IMR-90 (cell line): ENCODE results near the gene NBPF3. TPM values are rescaled to one million over a fixed set of nuclear protein-coding genes. Genes with fewer than 3 reads are reported as not detected.

Experiments
- ATAC-seq: fragments of 200-7000 bp; cut with Tn5 transposase; 2 replicates; pipeline ENCODE4 v1.9.1; 2020; ENCODE audit warnings: low read depth, mild to moderate bottlenecking, moderate library complexity
- BruUV-seq: library from RNA; stranded (reverse); fragments of 400-500 nt; replicated peaks from 2 replicates; lab custom pipeline; 2021; lab: Mats Ljungman, UMichigan
- CTCF ChIA-PET: fragments of 300-600 bp; formaldehyde crosslinking; extraction: SDS; loops from one replicate; lab custom pipeline; 2021; ENCODE audit warnings: antibody characterized with exemption; lab: Yijun Ruan, JAX
- POLR2A ChIA-PET: fragments of 300-600 bp; sonication (Branson Sonifier 250); formaldehyde crosslinking; loops from one replicate; lab custom pipeline; 2022; ENCODE audit warnings: antibody characterized with exemption; ENCODE audit not compliant: unreplicated experiment; lab: Charles Lee
- DNase-seq: peaks from one replicate; pipeline ENCODE4 v3.0.0; 2013
- H2AFZ ChIP-seq: replicated peaks from 2 replicates; pipeline ENCODE3; 2013; ENCODE audit warnings: low read length, mild to moderate bottlenecking; ENCODE audit not compliant: poor library complexity
- H2AK5ac ChIP-seq: 2 replicates; pipeline ENCODE4 v1.6.1; 2013; ENCODE audit warnings: low read depth, low read length, inconsistent platforms
- H2AK9ac ChIP-seq: replicated peaks from 2 replicates; pipeline ENCODE3; 2013; ENCODE audit warnings: mild to moderate bottlenecking, low read depth, low read length, moderate library complexity; ENCODE audit not compliant: poor library complexity
- H2BK120ac ChIP-seq: 2 replicates; pipeline ENCODE4 v1.6.1; 2013; ENCODE audit warnings: low read depth, low read length, inconsistent platforms
- H2BK15ac ChIP-seq: 3 replicates; pipeline ENCODE4 v1.6.1; 2013; ENCODE audit warnings: low read depth, low read length, inconsistent platforms
- H2BK20ac ChIP-seq: 2 replicates; pipeline ENCODE4 v1.6.1; 2013; ENCODE audit warnings: low read depth, mild to moderate bottlenecking, inconsistent platforms, low read length, moderate library complexity
- H2BK5ac ChIP-seq: 2 replicates; pipeline ENCODE4 v1.6.1; 2013; ENCODE audit warnings: mild to moderate bottlenecking, low read depth, low read length, inconsistent platforms; ENCODE audit not compliant: poor library complexity, severe bottlenecking
- H3K14ac ChIP-seq: replicated peaks from 2 replicates; pipeline ENCODE4 v1.6.1; 2013; ENCODE audit warnings: low read depth, low read length, inconsistent platforms
- H3K18ac ChIP-seq: 2 replicates; pipeline ENCODE4 v1.6.1; 2013; ENCODE audit warnings: low read depth, low read length, control low read depth
- H3K23ac ChIP-seq: 2 replicates; pipeline ENCODE4 v1.6.1; 2013; ENCODE audit warnings: low read depth, low read length, inconsistent platforms
- H3K27ac ChIP-seq: 2 replicates; pipeline ENCODE4 v1.5.1; 2013; ENCODE audit warnings: mild to moderate bottlenecking, control low read depth, low read length; ENCODE audit not compliant: insufficient read depth
- H3K27me3 ChIP-seq: 2 replicates; pipeline ENCODE4 v1.6.1; 2013; ENCODE audit warnings: low read length; ENCODE audit not compliant: control insufficient read depth, insufficient read depth
- H3K36me3 ChIP-seq: 2 replicates; pipeline ENCODE4 v1.6.1; 2013; ENCODE audit warnings: low read length, mixed read lengths; ENCODE audit not compliant: control insufficient read depth, insufficient read depth
- H3K4ac ChIP-seq: 2 replicates; pipeline ENCODE4 v1.6.1; 2013; ENCODE audit warnings: low read depth, low read length, inconsistent platforms
- H3K4me1 ChIP-seq: 2 replicates; pipeline ENCODE4 v1.6.1; 2013; ENCODE audit warnings: low read length, mixed read lengths; ENCODE audit not compliant: control insufficient read depth, insufficient read depth
- H3K4me2 ChIP-seq: 2 replicates; pipeline ENCODE4 v1.6.1; 2013; ENCODE audit warnings: low read depth, mild to moderate bottlenecking, control low read depth, low read length, moderate library complexity
- H3K4me3 ChIP-seq: 2 replicates; pipeline ENCODE4 v1.5.1; 2013; ENCODE audit warnings: low read depth, mild to moderate bottlenecking, control low read depth, low read length, moderate library complexity; ENCODE audit not compliant: insufficient read depth
- H3K56ac ChIP-seq: 2 replicates; pipeline ENCODE4 v1.6.1; 2013; ENCODE audit warnings: low read length, inconsistent platforms; ENCODE audit not compliant: insufficient read depth; ENCODE audit errors: extremely low read depth
- H3K79me1 ChIP-seq, 2 experiments: 2 replicates each; pipeline ENCODE4 v1.6.1; 2013; ENCODE audit warnings: low read length in 2 of 2, inconsistent platforms in 1 of 2, low read depth in 1 of 2
- H3K9ac ChIP-seq: 2 replicates; pipeline ENCODE4 v1.6.1; 2013; ENCODE audit warnings: low read depth, low read length, control low read depth
- H3K9me1 ChIP-seq: 2 replicates; pipeline ENCODE4 v1.6.1; 2013; ENCODE audit warnings: low read length, inconsistent platforms; ENCODE audit not compliant: insufficient read depth
- H3K9me3 ChIP-seq: 2 replicates; pipeline ENCODE4 v1.6.1; 2013; ENCODE audit warnings: low read length; ENCODE audit not compliant: control insufficient read depth, insufficient read depth
- H4K20me1 ChIP-seq: 2 replicates; pipeline ENCODE4 v1.6.1; 2013; ENCODE audit warnings: low read length, inconsistent platforms; ENCODE audit not compliant: insufficient read depth
- H4K5ac ChIP-seq: 2 replicates; pipeline ENCODE4 v1.6.1; 2013; ENCODE audit warnings: mild to moderate bottlenecking, low read depth, low read length, control low read depth
- H4K8ac ChIP-seq, 2 experiments: 2 replicates each; pipeline ENCODE4 v1.6.1; 2013; ENCODE audit warnings: low read depth in 2 of 2, low read length in 2 of 2, control low read depth in 1 of 2, inconsistent platforms in 1 of 2
- H4K91ac ChIP-seq: 2 replicates; pipeline ENCODE4 v1.6.1; 2013; ENCODE audit warnings: low read depth, low read length, inconsistent platforms; ENCODE audit not compliant: insufficient read depth
- BHLHE40 ChIP-seq: fragments of 150-350 bp; IDR thresholded peaks from 2 replicates; pipeline ENCODE4 v1.6.1; 2016; ENCODE audit warnings: mild to moderate bottlenecking, low read depth, low read length
- CHD1 ChIP-seq: IDR thresholded peaks from 2 replicates; pipeline ENCODE4 v1.6.1; 2012; ENCODE audit warnings: low read depth, low read length, improper control_type of control experiment
- FOS ChIP-seq: fragments of 150-350 bp; IDR thresholded peaks from 2 replicates; pipeline ENCODE4 v1.6.1; 2016; ENCODE audit warnings: low read depth, low read length
- MAFK ChIP-seq: IDR thresholded peaks from 2 replicates; pipeline ENCODE4 v1.6.1; 2012; ENCODE audit warnings: low read depth, low read length, improper control_type of control experiment
- MAZ ChIP-seq: IDR thresholded peaks from 2 replicates; pipeline ENCODE4 v1.6.1; 2012; ENCODE audit warnings: low read depth, mild to moderate bottlenecking, low read length, improper control_type of control experiment, moderate library complexity, borderline replicate concordance
- NFE2L2 ChIP-seq: fragments of 150-350 bp; IDR thresholded peaks from 2 replicates; pipeline ENCODE4 v1.6.1; 2016; ENCODE audit warnings: low read depth, mild to moderate bottlenecking, low read length
- RAD21 ChIP-seq: IDR thresholded peaks from 2 replicates; pipeline ENCODE4 v1.6.1; 2012; ENCODE audit warnings: low read length, improper control_type of control experiment
- RCOR1 ChIP-seq: IDR thresholded peaks from 2 replicates; pipeline ENCODE4 v1.6.1; 2012; ENCODE audit warnings: mild to moderate bottlenecking, low read length, improper control_type of control experiment; ENCODE audit not compliant: insufficient replicate concordance
- RFX5 ChIP-seq: IDR thresholded peaks from 2 replicates; pipeline ENCODE4 v1.8.0; 2012; ENCODE audit warnings: low read depth, mild to moderate bottlenecking, low read length, moderate library complexity
- SMC3 ChIP-seq: fragments of 150-350 bp; IDR thresholded peaks from 2 replicates; pipeline ENCODE4 v1.6.1; 2016; ENCODE audit warnings: low read depth, mild to moderate bottlenecking, antibody characterized with exemption, low read length, moderate library complexity
- WGBS, 2 experiments: methylation state at CpG; one replicate each; pipeline versions ENCODE4 v1.1.5 to v1.1.7; 2013; ENCODE audit warnings: missing lambda C conversion rate in 2 of 2; ENCODE audit not compliant: insufficient read length in 1 of 2; ENCODE audit errors: extremely low coverage in 2 of 2; 5-methylcytosine and 5-hydroxymethylcytosine counted together
- dilution Hi-C: fragments of 300-500 bp; cut with HindIII; formaldehyde crosslinking; loops from one replicate; pipeline ENCODE4 v1.14.3; 2018; ENCODE audit warnings: low sequenced_read_pairs; ENCODE audit not compliant: unreplicated experiment
- in situ Hi-C: fragments of 300-500 bp; cut with MboI; formaldehyde crosslinking; loops from 3 replicates; pipeline ENCODE4 v1.14.3; 2019; ENCODE audit warnings: low sequenced_read_pairs, inconsistent platforms, mixed read lengths
- intact Hi-C: fragments of 100-400 bp; cut with micrococcal nuclease; formaldehyde crosslinking; loops from 2 replicates; pipeline ENCODE4 v1.10.0; 2022
- polyA plus RNA-seq, 3 experiments: library from polyadenylated mRNA; depleted of rRNA; stranded (reverse); fragments of >200 nt; gene quantifications; 2 replicates each; pipeline ENCODE4 v1.2.3, GENCODE V29; 2012; ENCODE audit warnings: low replicate concordance in 1 of 3
- total RNA-seq: library from RNA; depleted of rRNA; stranded (reverse); fragments of >200 nt; gene quantifications from 2 replicates; pipeline ENCODE4 v1.2.3, GENCODE V29; 2012
- TF ChIP-seq, protein P1 (sequence below): conservative IDR thresholded peaks from 2 replicates; pipeline ENCODE4 v1.5.1; 2012; ENCODE audit warnings: mild to moderate bottlenecking, low read depth, low read length, improper control_type of control experiment
- TF ChIP-seq, protein P2 (sequence below): fragments of 150-350 bp; IDR thresholded peaks from 2 replicates; pipeline ENCODE4 v1.6.1; 2017; ENCODE audit warnings: mild to moderate bottlenecking, antibody characterized with exemption, low read length, low read depth

The NBPF3 gene
- total and polyA plus RNA-seq, 2 of the 4 experiments (the other 2 are of a cell fraction): 8.7 to 18.8 TPM

GRCh38 chr1:21494196-21494595 is 54.3 kb downstream of the NBPF3 start:
- Histone ChIP-seq H2BK15ac (no peak overlapping the region), H2BK20ac (no peak overlapping the region), H4K91ac (no peak overlapping the region), H4K20me1 (no peaks in the 10 kb centered on the region), H3K9ac (no peak overlapping the region), H3K9me3 (peaks cover 3% of the 10 kb centered on the region; the same call in 1 of the 2 replicates), H3K27ac (no peak overlapping the region), H3K23ac (no peak overlapping the region), H2AFZ (no peak overlapping the region), H3K79me1 (no peaks in the 10 kb centered on the region), H2AK9ac (no peak overlapping the region), H3K4me3 (no peak overlapping the region), H2BK5ac (no peak overlapping the region), H3K56ac (no peak overlapping the region), H3K4ac (no peak overlapping the region), H2BK120ac (no peak overlapping the region), H4K5ac (no peak overlapping the region), H2AK5ac (no peak overlapping the region), H3K14ac (no peak overlapping the region), H4K8ac (no peak overlapping the region), H3K9me1 (no peaks in the 10 kb centered on the region), H3K36me3 (no peaks in the 10 kb centered on the region), H3K27me3 (peaks cover 7% of the 10 kb centered on the region), H3K4me2 (no peak overlapping the region), H3K18ac (no peak overlapping the region), H3K4me1 (peaks cover 6% of the 10 kb centered on the region)
- TF ChIP-seq SMC3 (no peak), RAD21 (no peak), NFE2L2 (no peak), MAFK (no peak), MAZ (no peak), CHD1 (no peak), RFX5 (no peak), RCOR1 (no peak), FOS (no peak), BHLHE40 (no peak)
- TF ChIP-seq, protein P1, sequence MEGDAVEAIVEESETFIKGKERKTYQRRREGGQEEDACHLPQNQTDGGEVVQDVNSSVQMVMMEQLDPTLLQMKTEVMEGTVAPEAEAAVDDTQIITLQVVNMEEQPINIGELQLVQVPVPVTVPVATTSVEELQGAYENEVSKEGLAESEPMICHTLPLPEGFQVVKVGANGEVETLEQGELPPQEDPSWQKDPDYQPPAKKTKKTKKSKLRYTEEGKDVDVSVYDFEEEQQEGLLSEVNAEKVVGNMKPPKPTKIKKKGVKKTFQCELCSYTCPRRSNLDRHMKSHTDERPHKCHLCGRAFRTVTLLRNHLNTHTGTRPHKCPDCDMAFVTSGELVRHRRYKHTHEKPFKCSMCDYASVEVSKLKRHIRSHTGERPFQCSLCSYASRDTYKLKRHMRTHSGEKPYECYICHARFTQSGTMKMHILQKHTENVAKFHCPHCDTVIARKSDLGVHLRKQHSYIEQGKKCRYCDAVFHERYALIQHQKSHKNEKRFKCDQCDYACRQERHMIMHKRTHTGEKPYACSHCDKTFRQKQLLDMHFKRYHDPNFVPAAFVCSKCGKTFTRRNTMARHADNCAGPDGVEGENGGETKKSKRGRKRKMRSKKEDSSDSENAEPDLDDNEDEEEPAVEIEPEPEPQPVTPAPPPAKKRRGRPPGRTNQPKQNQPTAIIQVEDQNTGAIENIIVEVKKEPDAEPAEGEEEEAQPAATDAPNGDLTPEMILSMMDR: no peak
- TF ChIP-seq, protein P2, sequence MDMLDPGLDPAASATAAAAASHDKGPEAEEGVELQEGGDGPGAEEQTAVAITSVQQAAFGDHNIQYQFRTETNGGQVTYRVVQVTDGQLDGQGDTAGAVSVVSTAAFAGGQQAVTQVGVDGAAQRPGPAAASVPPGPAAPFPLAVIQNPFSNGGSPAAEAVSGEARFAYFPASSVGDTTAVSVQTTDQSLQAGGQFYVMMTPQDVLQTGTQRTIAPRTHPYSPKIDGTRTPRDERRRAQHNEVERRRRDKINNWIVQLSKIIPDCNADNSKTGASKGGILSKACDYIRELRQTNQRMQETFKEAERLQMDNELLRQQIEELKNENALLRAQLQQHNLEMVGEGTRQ: no peak
- DNase-seq (no peak), ATAC-seq (no peak)
- dilution Hi-C loops (no loop called here), in situ Hi-C loops (no loop called here), intact Hi-C loops (no loop called here)
- 61% methylated on average over 4 of the region's 6 CpGs; no CpG with 5 or more reads in 1 of the 2 experiments for WGBS, 2 experiments
- ChIA-PET CTCF (no interaction called here), POLR2A (no interaction called here)
- BruUV-seq: no TSS peak
